Esophagus muscularis mucosa (tissue), 4 donors: ENCODE data around the gene FN1.

Experiments used
- CTCF ChIP-seq, 3 experiments: fragments of 200-600 bp in 2 of 3; fragments of 450-650 bp in 1 of 3; sonication (generic) in 2 of 3; IDR thresholded peaks; one replicate each; pipeline ENCODE4 v1.5.1; 2017 to 2019; ENCODE audit warnings: antibody characterized with exemption in 3 of 3, mild to moderate bottlenecking in 2 of 3, moderate library complexity in 1 of 3
- EP300 ChIP-seq: sonication (generic); formaldehyde crosslinking; IDR thresholded peaks from one replicate; pipeline ENCODE4 v1.6.1; 2017; ENCODE audit warnings: antibody characterized with exemption
- POLR2A ChIP-seq: fragments of 450-650 bp; IDR thresholded peaks from one replicate; pipeline ENCODE4 v1.6.1; 2017; ENCODE audit warnings: antibody characterized with exemption, moderate library complexity, mild to moderate bottlenecking, low read depth
- POLR2AphosphoS5 ChIP-seq, 2 donors: sonication (generic); formaldehyde crosslinking; IDR thresholded peaks; one replicate each; pipeline ENCODE4 v1.6.1; 2017; ENCODE audit warnings: antibody characterized with exemption in 2 of 2

GRCh38 chr2:215378045-215378444 lies 57.8 kb downstream of the FN1 start:
- no peak for TF ChIP-seq CTCF (IDR thresholded peaks at IDR 0.05)
- no peak for TF ChIP-seq POLR2AphosphoS5 (IDR thresholded peaks at IDR 0.05)
- no peak for TF ChIP-seq EP300
- TF ChIP-seq POLR2A: no peak
